ENCODE measurements around the gene CFL1. TPM values are rescaled to one million over a fixed set of nuclear protein-coding genes. Genes with fewer than 3 reads are reported as not detected.

Gene CFL1
- total RNA-seq, 4 donors from 2014 or later, result 1,308 to 1,852 (median 1,703) TPM

GRCh38 chr11:65854161-65854592 is 3.8 kb downstream of the CFL1 start:
- TF ChIP-seq POLR2AphosphoS5 (IDR thresholded peaks at IDR 0.05), result peak in 2 of 3 donors; percentile 3 to 91
- TF ChIP-seq CTCF (IDR thresholded peaks at IDR 0.05), result no peak
- TF ChIP-seq POLR2A (IDR thresholded peaks at IDR 0.05), result peak; percentile 77
- peak; percentile 18 for TF ChIP-seq EP300 (IDR thresholded peaks at IDR 0.05; ENCODE audit: low read depth)
- in situ Hi-C loops (cut with MboI; ENCODE audit: low pct_ligation_motif_present in 1 of 4, low pct_unique_long_range_greater_than_20kb in 1 of 4, low sequenced_read_pairs in 3 of 4) (no loop called here), intact Hi-C loops (cut with DNase I; ENCODE audit: low total_unique reads) (no loop called here)
- Histone ChIP-seq H3K4me1 (peaks cover 31 to 55% (median 51%) of the 10 kb centered on the region in 4 donors), H3K27me3 (no peaks in the 10 kb centered on the region), H3K36me3 (peaks cover 2 to 28% (median 14%) of the 10 kb centered on the region in 4 donors), H3K27ac (peak overlapping the region; percentile 97 to 100 (median 100)), H3K9me3 (no peaks in the 10 kb centered on the region), H3K4me3 (peak overlapping the region in 1 of 4 donors; percentile 84)
- 70% methylated on average over 4 of the region's 4 CpGs; no CpG with 5 or more reads in 1 of the 2 donors for WGBS, 2 donors (ENCODE audit: low coverage in 1 of 2)
- peak; percentile 91 for DNase-seq

GRCh38 chr11:65853246-65853979 is 4.6 kb downstream of the CFL1 start:
- no peaks in the 10 kb centered on the region for H3K27me3 ChIP-seq
- no peaks in the 10 kb centered on the region for H3K9me3 ChIP-seq
- H3K36me3 ChIP-seq, result peaks cover 2 to 28% (median 14%) of the 10 kb centered on the region in 4 donors
- intact Hi-C loops (cut with DNase I; ENCODE audit: low total_unique reads), result no loop called here
- TF ChIP-seq CTCF (IDR thresholded peaks at IDR 0.05) (no peak), POLR2A (IDR thresholded peaks at IDR 0.05) (no peak), POLR2AphosphoS5 (IDR thresholded peaks at IDR 0.05) (no peak), EP300 (IDR thresholded peaks at IDR 0.05; ENCODE audit: low read depth) (no peak)
- peaks cover 31 to 51% (median 47%) of the 10 kb centered on the region in 4 donors for H3K4me1 ChIP-seq
- in situ Hi-C loops (cut with MboI; ENCODE audit: low pct_ligation_motif_present in 1 of 4, low pct_unique_long_range_greater_than_20kb in 1 of 4, low sequenced_read_pairs in 3 of 4), result no loop called here
- peak; percentile 18 for DNase-seq
- H3K4me3 ChIP-seq, result peak overlapping the region in 1 of 4 donors; percentile 1
- peak overlapping the region; percentile 86 to 100 (median 100) for H3K27ac ChIP-seq
- 59 to 65% methylated on average over 2 to 6 of the region's 6 CpGs for WGBS, 2 donors (ENCODE audit: low coverage in 1 of 2)

- WGBS, 2 donors (ENCODE audit: low coverage in 1 of 2), result 62 to 83% methylated on average over 2 to 30 of the region's 33 CpGs
Observed at GRCh38 chr11:65852508-65853245, 5.3 kb downstream of the CFL1 start.

More at GRCh38 chr11:65852508-65853245, 5.3 kb downstream of the CFL1 start:
- in situ Hi-C loops (cut with MboI; ENCODE audit: low pct_ligation_motif_present in 1 of 4, low pct_unique_long_range_greater_than_20kb in 1 of 4, low sequenced_read_pairs in 3 of 4) (no loop called here), intact Hi-C loops (cut with DNase I; ENCODE audit: low total_unique reads) (no loop called here)
- H3K36me3 ChIP-seq, result peaks cover 2 to 28% (median 14%) of the 10 kb centered on the region in 4 donors
- TF ChIP-seq CTCF (IDR thresholded peaks at IDR 0.05) (no peak), POLR2AphosphoS5 (IDR thresholded peaks at IDR 0.05) (peak in 2 of 3 donors; percentile 31 to 39)
- H3K27me3 ChIP-seq, result no peaks in the 10 kb centered on the region
- H3K9me3 ChIP-seq, result no peaks in the 10 kb centered on the region
- peak overlapping the region in 1 of 4 donors; percentile 1 for H3K4me3 ChIP-seq
- DNase-seq, result peak; percentile 17
- peak overlapping the region; percentile 86 to 100 (median 100) for H3K27ac ChIP-seq
- H3K4me1 ChIP-seq, result peaks cover 31 to 51% (median 46%) of the 10 kb centered on the region in 4 donors
